ENCODE measurements around the gene CAVIN3. TPM values are rescaled to one million over a fixed set of nuclear protein-coding genes. Genes with fewer than 3 reads are reported as not detected.

CAVIN3 gene
- total and polyA plus RNA-seq, 9 of the 15 experiments (the other 6 are each of a cell fraction or from before 2014, with no cell fraction given), result 0.13 TPM; not detected in 8

GRCh38 chr11:6345366-6345765 is 25.1 kb upstream of the CAVIN3 start (continued):
- peak; percentile 61 for TF ChIP-seq ATF3 (IDR thresholded peaks at IDR 0.05)
- no peak for TF ChIP-seq ATF3 (CRISPR knock-in tag; conservative IDR thresholded peaks at IDR 0.05)
- no peak for TF ChIP-seq CEBPG (CRISPR knock-in tag; IDR thresholded peaks at IDR 0.05)
- peak in 1 of 2 experiments; percentile 81; a peak in 2 of 4 replicates for TF ChIP-seq CEBPG (tag; conservative IDR thresholded peaks at IDR 0.05 in 1 of 2, IDR thresholded peaks at IDR 0.05 in 1 of 2)

- no peak for FAIRE-seq
- Histone ChIP-seq H3K4me3 (no peak overlapping the region), H3K27me3 (ENCODE audit: control insufficient read depth in 2 of 2, insufficient read depth in 2 of 2, low read length in 2 of 2) (peaks cover 9 to 14% of the 10 kb centered on the region in 2 experiments; a peak in 3 of 5 replicates), H3K9ac (ENCODE audit: insufficient read depth in 1 of 2, low read depth in 2 of 2, low read length in 2 of 2) (no peak overlapping the region), H2AFZ (ENCODE audit: low read depth, low read length) (no peak overlapping the region), H3K27ac (ENCODE audit: extremely low read depth, low read depth, low read length) (no peak overlapping the region), H3K9me1 (ENCODE audit: control insufficient read depth, insufficient read depth, low read length) (no peaks in the 10 kb centered on the region), H3K4me2 (ENCODE audit: insufficient read depth, low read length) (no peak overlapping the region), H3K36me3 (ENCODE audit: control insufficient read depth, insufficient read depth, low read length) (no peaks in the 10 kb centered on the region), H3K79me2 (ENCODE audit: control insufficient read depth, insufficient read depth, low read length) (no peaks in the 10 kb centered on the region), H4K20me1 (replicated peaks; ENCODE audit: control insufficient read depth, insufficient read depth, low read length) (no peaks in the 10 kb centered on the region), H3K4me1 (replicated peaks in 1 of 2; ENCODE audit: control insufficient read depth in 2 of 2, insufficient read depth in 2 of 2, low read length in 2 of 2) (no peaks in the 10 kb centered on the region), H3K9me3 (replicated peaks; ENCODE audit: control insufficient read depth, insufficient read depth, low read depth, low read length) (no peaks in the 10 kb centered on the region)
- DNase-seq (ENCODE audit: extremely low read depth in 1 of 4, low spot score in 3 of 4), result no peak
- ATAC-seq, result no peak
- ChIA-PET POLR2A (interaction anchor here (1.0 kb wide), 1 partner anchor 179 kb away, joined by 3 read pairs; no protein-coding TSS in a partner anchor), CTCF (ENCODE audit: low intra/inter-chr PET ratio) (no interaction called here)
- intact Hi-C loops (cut with micrococcal nuclease) (no loop called here), in situ Hi-C loops (cut with MboI) (loop anchor here (25.0 kb wide), 1 partner anchor 1699 kb away; the partner anchor contains the start of genes OR51D1 and OR51E1)
- BruUV-seq (replicated peaks), result no TSS peak
- 0% methylated on average over 3 of the region's 3 CpGs for WGBS (ENCODE audit: insufficient coverage, low coverage, missing lambda C conversion rate)
- peak; percentile 50 for TF ChIP-seq RBM25 (IDR thresholded peaks at IDR 0.05; ENCODE audit: low read depth, low read length, severe bottlenecking)
- peak; percentile 77 for TF ChIP-seq ZNF146 (CRISPR knock-in tag; IDR thresholded peaks at IDR 0.05; ENCODE audit: unreplicated experiment)
- TF ChIP-seq ETV5 (CRISPR knock-in tag; IDR thresholded peaks at IDR 0.05; ENCODE audit: low read depth), result no peak
These were observed 16.0 kb upstream of the CAVIN3 start for GRCh38 chr11:6336293-6336692.

All from K562 (cell line).